Measurements from ENCODE around the gene GID4.

The GID4 gene

GRCh38 chr17:18016426-18016825, 22.8 kb upstream of the GID4 start:
- no peak for DNase-seq (ENCODE audit: low read depth, low spot score)

- DNase-seq (ENCODE audit: low read depth, low spot score), result no peak
These were observed 21.2 kb upstream of the GID4 start for GRCh38 chr17:18017958-18018357.

GRCh38 chr17:18018411-18018921, 20.7 kb upstream of the GID4 start:
- no peak for DNase-seq (ENCODE audit: low read depth, low spot score)

- DNase-seq (ENCODE audit: low read depth, low spot score), result no peak
These were observed 19.4 kb upstream of the GID4 start for GRCh38 chr17:18019838-18020154.

- DNase-seq (ENCODE audit: low read depth, low spot score), result no peak
These were observed 18.2 kb upstream of the GID4 start for GRCh38 chr17:18020971-18021370.

GRCh38 chr17:18021372-18021771, 17.8 kb upstream of the GID4 start:
- no peak for DNase-seq (ENCODE audit: low read depth, low spot score)

- DNase-seq (ENCODE audit: low read depth, low spot score), result no peak
These were observed 13.8 kb upstream of the GID4 start for GRCh38 chr17:18025241-18025944.

- no peak for DNase-seq (ENCODE audit: low read depth, low spot score)
These were observed 13.0 kb upstream of the GID4 start for GRCh38 chr17:18025945-18026776.

- DNase-seq (ENCODE audit: low read depth, low spot score), result no peak
These were observed 11.9 kb upstream of the GID4 start for GRCh38 chr17:18027280-18027679.

GRCh38 chr17:18028114-18028951, 10.9 kb upstream of the GID4 start:
- DNase-seq (ENCODE audit: low read depth, low spot score), result no peak

- no peak for DNase-seq (ENCODE audit: low read depth, low spot score)
These were observed 10.2 kb upstream of the GID4 start for GRCh38 chr17:18028952-18029540.

GRCh38 chr17:18031955-18032354, 7.3 kb upstream of the GID4 start:
- no peak for DNase-seq (ENCODE audit: low read depth, low spot score)

GRCh38 chr17:18033442-18034099, 5.6 kb upstream of the GID4 start:
- DNase-seq (ENCODE audit: low read depth, low spot score), result peak; percentile 40

- no peak for DNase-seq (ENCODE audit: low read depth, low spot score)
These were observed 3.5 kb upstream of the GID4 start for GRCh38 chr17:18035704-18036103.

GRCh38 chr17:18037486-18037885, 1.7 kb upstream of the GID4 start:
- DNase-seq (ENCODE audit: low read depth, low spot score), result no peak

- DNase-seq (ENCODE audit: low read depth, low spot score), result no peak
These were observed 908 bp upstream of the GID4 start for GRCh38 chr17:18038149-18038850.

- no peak for DNase-seq (ENCODE audit: low read depth, low spot score)
These were observed 490 bp downstream of the GID4 start for GRCh38 chr17:18039535-18040260.

GRCh38 chr17:18040261-18040858, 1.2 kb downstream of the GID4 start:
- DNase-seq (ENCODE audit: low read depth, low spot score), result no peak

GRCh38 chr17:18041776-18042175, 2.6 kb downstream of the GID4 start:
- DNase-seq (ENCODE audit: low read depth, low spot score), result no peak

All from iPS DF 19.7 (cell line).